GM19025 (cell line): Measurements from ENCODE around the gene IL25.
"Not testable (repeated sequence)": the region's sequence is repeated elsewhere in the genome, so short reads cannot be mapped to it uniquely, and the experiment has no call there.

Source experiments
- ATAC-seq: cut with Tn5 transposase; IDR thresholded peaks from one replicate; pipeline ENCODE4 v1.9.1; 2021; ENCODE audit warnings: mild to moderate bottlenecking, low read depth, moderate library complexity; ENCODE audit not compliant: unreplicated experiment

Gene IL25

GRCh38 chr14:23372509-23372908, at the start of gene IL25:
TSS of gene IL25 (plus strand) at chr14:23372809.
- ATAC-seq: no peak

GRCh38 chr14:23323838-23324454, 48.7 kb upstream of the IL25 start:
- no peak for ATAC-seq

GRCh38 chr14:23324455-23324846, 48.2 kb upstream of the IL25 start:
- ATAC-seq: no peak

GRCh38 chr14:23324993-23325392, 47.6 kb upstream of the IL25 start:
- ATAC-seq: no peak

GRCh38 chr14:23325746-23326145, 46.9 kb upstream of the IL25 start:
- ATAC-seq: not testable (repeated sequence)

GRCh38 chr14:23326491-23327332, 45.9 kb upstream of the IL25 start:
- no peak for ATAC-seq

- ATAC-seq: no peak
These were observed 44.5 kb upstream of the IL25 start for GRCh38 chr14:23327947-23328744.

GRCh38 chr14:23335623-23336022, 37.0 kb upstream of the IL25 start:
- no peak for ATAC-seq

GRCh38 chr14:23339506-23340268, 32.9 kb upstream of the IL25 start:
- ATAC-seq: no peak

GRCh38 chr14:23344481-23344880, 28.1 kb upstream of the IL25 start:
- no peak for ATAC-seq

GRCh38 chr14:23345987-23346692, 26.5 kb upstream of the IL25 start:
- ATAC-seq: no peak

- no peak for ATAC-seq
These were observed 25.8 kb upstream of the IL25 start for GRCh38 chr14:23346693-23347405.

GRCh38 chr14:23347406-23348296, 25.0 kb upstream of the IL25 start:
- no peak for ATAC-seq

- ATAC-seq: no peak
These were observed 24.3 kb upstream of the IL25 start for GRCh38 chr14:23348297-23348655.

- no peak for ATAC-seq
These were observed 23.3 kb upstream of the IL25 start for GRCh38 chr14:23349156-23349845.

GRCh38 chr14:23351681-23352505, 20.7 kb upstream of the IL25 start:
- no peak for ATAC-seq
